ENCODE results near the gene TMEM120B. TPM values are rescaled to one million over a fixed set of nuclear protein-coding genes. Genes with fewer than 3 reads are reported as not detected.
A peak's percentile ranks its signal among the peaks of the same experiment; 100 is the strongest.

Gene TMEM120B
- total and polyA plus RNA-seq, 2 of the 4 experiments (the other 2 are of a cell fraction): 10.6 to 18.4 TPM

DNA sequence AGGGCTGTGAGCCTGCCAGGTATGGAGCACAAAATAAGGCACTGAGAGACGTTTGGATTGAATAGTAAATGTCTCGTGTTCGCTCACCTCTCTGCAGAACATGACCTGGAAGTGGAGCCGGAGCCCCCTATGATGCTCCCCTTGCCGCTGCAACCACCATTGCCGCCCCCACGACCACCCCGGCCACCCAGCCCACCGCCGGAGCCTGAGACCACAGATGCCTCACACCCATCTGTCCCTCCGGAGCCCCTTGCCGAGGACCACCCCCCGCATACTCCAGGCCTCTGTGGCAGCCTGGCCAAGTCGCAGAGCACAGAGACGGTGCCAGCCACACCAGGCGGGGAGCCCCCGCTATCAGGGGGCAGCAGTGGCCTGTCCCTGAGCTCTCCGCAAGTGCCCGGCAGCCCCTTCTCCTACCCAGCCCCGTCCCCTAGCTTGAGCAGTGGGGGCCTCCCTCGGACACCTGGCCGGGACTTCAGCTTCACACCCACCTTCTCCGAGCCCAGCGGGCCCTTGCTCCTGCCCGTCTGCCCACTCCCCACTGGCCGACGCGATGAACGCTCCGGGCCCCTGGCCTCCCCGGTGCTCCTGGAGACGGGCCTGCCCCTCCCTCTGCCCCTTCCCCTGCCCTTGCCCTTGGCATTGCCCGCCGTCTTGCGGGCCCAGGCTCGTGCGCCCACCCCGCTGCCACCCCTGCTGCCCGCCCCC lies 110.0 kb downstream of the TMEM120B start:
- no peak overlapping the region for H2BK120ac ChIP-seq (ENCODE audit: low read depth, low read length)
- no peak overlapping the region for H3K9ac ChIP-seq (ENCODE audit: low read depth, low read length)
- H3K79me1 ChIP-seq (ENCODE audit: low read depth in 1 of 2, low read length in 2 of 2): peaks cover 13 to 58% of the 10 kb centered on the region in 2 experiments; a peak in 3 of 4 replicates
- 95% methylated on average over 11 of the region's 39 CpGs; no CpG with 5 or more reads in 1 of the 2 experiments for WGBS, 2 experiments (ENCODE audit: extremely low coverage in 2 of 2, insufficient read length in 1 of 2)
- intact Hi-C loops (cut with micrococcal nuclease): no loop called here
- no peaks in the 10 kb centered on the region for H3K9me3 ChIP-seq (ENCODE audit: control insufficient read depth, insufficient read depth, low read length)
- TF ChIP-seq, protein P1, sequence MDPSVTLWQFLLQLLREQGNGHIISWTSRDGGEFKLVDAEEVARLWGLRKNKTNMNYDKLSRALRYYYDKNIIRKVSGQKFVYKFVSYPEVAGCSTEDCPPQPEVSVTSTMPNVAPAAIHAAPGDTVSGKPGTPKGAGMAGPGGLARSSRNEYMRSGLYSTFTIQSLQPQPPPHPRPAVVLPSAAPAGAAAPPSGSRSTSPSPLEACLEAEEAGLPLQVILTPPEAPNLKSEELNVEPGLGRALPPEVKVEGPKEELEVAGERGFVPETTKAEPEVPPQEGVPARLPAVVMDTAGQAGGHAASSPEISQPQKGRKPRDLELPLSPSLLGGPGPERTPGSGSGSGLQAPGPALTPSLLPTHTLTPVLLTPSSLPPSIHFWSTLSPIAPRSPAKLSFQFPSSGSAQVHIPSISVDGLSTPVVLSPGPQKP (IDR thresholded peaks at IDR 0.05; ENCODE audit: borderline replicate concordance, low read depth, low read length): no peak
- no peak for TF ChIP-seq RFX5 (IDR thresholded peaks at IDR 0.05; ENCODE audit: low read depth, low read length)
- no peak for TF ChIP-seq NFE2L2 (IDR thresholded peaks at IDR 0.05; ENCODE audit: low read depth, low read length)
- TF ChIP-seq MXI1 (IDR thresholded peaks at IDR 0.05; ENCODE audit: borderline replicate concordance, low read depth, low read length): no peak
- TF ChIP-seq POLR2A (IDR thresholded peaks at IDR 0.05; ENCODE audit: low read depth, low read length): no peak
- TF ChIP-seq RCOR1 (IDR thresholded peaks at IDR 0.05; ENCODE audit: insufficient replicate concordance, low read length): no peak
- peaks cover 63% of the 10 kb centered on the region for H3K36me3 ChIP-seq (ENCODE audit: control insufficient read depth, insufficient read depth, low read length)
- H2AFZ ChIP-seq (replicated peaks; ENCODE audit: low read length, poor library complexity): no peak overlapping the region
- H3K4ac ChIP-seq (ENCODE audit: low read depth, low read length): no peak overlapping the region
- no peak overlapping the region for H2AK5ac ChIP-seq (ENCODE audit: low read depth, low read length)
- dilution Hi-C loops (cut with HindIII; ENCODE audit: low sequenced_read_pairs, unreplicated experiment): no loop called here
- no peak overlapping the region for H2BK5ac ChIP-seq (ENCODE audit: low read depth, low read length, poor library complexity, severe bottlenecking)
- no peak overlapping the region for H2AK9ac ChIP-seq (replicated peaks; ENCODE audit: low read depth, low read length, poor library complexity)
- H3K23ac ChIP-seq (ENCODE audit: low read depth, low read length): no peak overlapping the region
- H3K4me3 ChIP-seq (ENCODE audit: insufficient read depth, low read depth, low read length): no peak overlapping the region
- no peaks in the 10 kb centered on the region for H3K4me1 ChIP-seq (ENCODE audit: control insufficient read depth, insufficient read depth, low read length)
- BruUV-seq (replicated peaks): TSS peak; percentile 68
- no peak overlapping the region for H3K18ac ChIP-seq (ENCODE audit: low read depth, low read length)
- ChIA-PET POLR2A (ENCODE audit: unreplicated experiment) (no interaction called here), CTCF (no interaction called here)
- no peak overlapping the region for H3K56ac ChIP-seq (ENCODE audit: extremely low read depth, insufficient read depth, low read length)
- no peak overlapping the region for H4K8ac ChIP-seq (ENCODE audit: low read depth in 2 of 2, low read length in 2 of 2)
- H4K91ac ChIP-seq (ENCODE audit: insufficient read depth, low read depth, low read length): no peak overlapping the region
- no peak overlapping the region for H3K4me2 ChIP-seq (ENCODE audit: low read depth, low read length)
- no peak overlapping the region for H2BK15ac ChIP-seq (ENCODE audit: low read depth, low read length)
- no peaks in the 10 kb centered on the region for H3K27me3 ChIP-seq (ENCODE audit: control insufficient read depth, insufficient read depth, low read length)
- H2BK20ac ChIP-seq (ENCODE audit: low read depth, low read length): no peak overlapping the region
- H3K9me1 ChIP-seq (ENCODE audit: insufficient read depth, low read length): no peaks in the 10 kb centered on the region
- no peak for ATAC-seq (ENCODE audit: low read depth)
- no peak overlapping the region for H3K14ac ChIP-seq (replicated peaks; ENCODE audit: low read depth, low read length)
- in situ Hi-C loops (cut with MboI; ENCODE audit: low sequenced_read_pairs): no loop called here
- no peak for DNase-seq
- H4K5ac ChIP-seq (ENCODE audit: low read depth, low read length): no peak overlapping the region
- H4K20me1 ChIP-seq (ENCODE audit: insufficient read depth, low read length): peaks cover 4% of the 10 kb centered on the region
- H3K27ac ChIP-seq (ENCODE audit: insufficient read depth, low read length): no peak overlapping the region

All from IMR-90 (cell line).